Dedifferentiated amniotic fluid mesenchymal stem cell (primary cell): ENCODE results near the gene COL4A4.
"Not testable (repeated sequence)": the region's sequence is repeated elsewhere in the genome, so short reads cannot be mapped to it uniquely, and the experiment has no call there.

Experiments used
- DNase-seq: peaks from one replicate; pipeline ENCODE4 v3.0.0-alpha.2; 2016; ENCODE audit errors: extremely low spot score

COL4A4 gene

DNA sequence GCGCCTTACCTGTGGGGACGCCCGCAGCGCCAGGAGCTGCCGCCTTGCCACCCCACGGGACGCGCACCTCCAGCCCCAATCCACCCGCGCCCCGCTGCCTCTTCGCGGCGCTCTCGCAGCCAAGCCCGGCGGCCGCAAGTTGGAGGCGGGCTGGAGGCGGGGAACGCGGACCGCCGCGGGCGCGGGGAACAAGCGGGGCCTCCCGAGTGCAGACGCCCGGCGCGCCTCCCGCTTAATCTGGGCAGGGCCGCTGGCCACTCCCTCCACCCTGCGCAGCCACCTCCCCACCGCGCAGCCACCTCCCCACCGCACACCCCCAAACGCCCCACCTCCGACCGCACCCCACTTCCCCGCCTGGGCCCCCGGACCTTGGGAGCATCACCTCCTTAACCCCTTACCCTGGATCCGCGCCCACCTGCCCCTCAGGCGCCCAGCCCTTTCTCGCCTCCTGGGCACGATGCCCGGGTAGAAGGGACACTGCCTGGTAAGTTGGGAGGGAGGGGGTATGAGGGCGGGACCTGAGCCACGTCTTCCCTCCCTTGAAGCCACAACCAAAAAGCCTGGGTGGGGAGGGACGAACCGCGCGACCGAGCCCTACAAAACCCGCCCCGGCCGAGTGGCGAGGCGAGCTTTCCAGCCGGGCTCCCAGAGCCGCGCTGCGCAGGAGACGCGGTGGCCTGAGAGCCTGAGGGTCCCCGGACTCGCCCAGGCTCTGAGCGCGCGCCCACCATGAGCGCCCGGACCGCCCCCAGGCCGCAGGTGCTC lies at the start of gene COL4A4, which contains the start of gene COL4A3:
Gene COL4A4, minus strand, starts transcription at position 208 of the 765 bp plus-strand sequence. CDS start 16,722 bp downstream, outside the sequence.
Gene COL4A3, plus strand, starts transcription at position 627 of the 765 bp plus-strand sequence. Its CDS starts 103 bp downstream, at position 730.
- no peak for DNase-seq

- no peak for DNase-seq
Observed at GRCh38 chr2:227207573-227207972, 43.6 kb upstream of the COL4A4 start.

- no peak for DNase-seq
Observed at GRCh38 chr2:227206406-227206805, 42.4 kb upstream of the COL4A4 start.

- no peak for DNase-seq
Observed at GRCh38 chr2:227205701-227206100, 41.7 kb upstream of the COL4A4 start.

- no peak for DNase-seq
Observed at GRCh38 chr2:227204452-227204851, 40.4 kb upstream of the COL4A4 start.

- no peak for DNase-seq
Observed at GRCh38 chr2:227201771-227202170, 37.8 kb upstream of the COL4A4 start.

GRCh38 chr2:227198866-227199265 lies 34.9 kb upstream of the COL4A4 start:
- no peak for DNase-seq

DNA sequence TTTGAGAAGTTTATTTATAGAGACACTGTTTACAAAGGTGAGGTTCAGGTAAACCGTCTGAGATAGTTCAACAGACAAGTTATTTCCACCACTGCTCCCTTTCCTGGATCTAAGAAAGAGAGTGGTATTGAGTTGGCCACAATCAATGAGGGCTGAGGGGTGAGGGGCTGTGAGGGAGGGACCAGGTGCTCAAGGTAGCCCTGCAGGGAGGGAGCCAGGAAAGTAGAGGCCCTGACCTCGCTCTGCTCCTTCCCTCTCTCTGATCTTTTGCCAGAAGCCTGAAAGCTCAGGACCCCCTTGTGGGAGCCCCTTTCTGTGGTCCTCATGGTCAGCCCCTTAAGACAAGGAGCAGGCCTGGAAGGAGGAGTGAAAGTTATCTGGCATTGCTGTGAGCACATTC lies 30.2 kb upstream of the COL4A4 start:
- DNase-seq = no peak

- DNase-seq = no peak
Observed at GRCh38 chr2:227192491-227192890, 28.5 kb upstream of the COL4A4 start.

DNA sequence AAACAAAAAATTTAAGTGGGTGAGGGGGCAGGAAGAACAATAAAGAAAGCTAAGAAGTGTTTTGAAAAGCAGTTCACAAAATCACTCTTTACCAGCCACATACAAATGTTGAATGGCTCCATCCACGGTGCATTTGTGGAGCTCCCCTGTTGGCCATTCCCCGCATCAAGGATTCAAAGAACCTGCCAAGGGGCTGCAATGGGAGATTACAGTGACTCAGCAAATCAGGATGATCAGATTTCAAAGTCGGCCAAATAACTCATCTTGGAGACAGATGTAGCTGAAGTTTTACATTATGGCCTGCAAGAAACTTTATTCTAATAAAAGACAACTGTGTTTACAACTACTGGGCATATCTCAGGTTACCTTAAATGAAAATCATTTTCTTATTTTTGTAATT lies 27.4 kb upstream of the COL4A4 start:
- DNase-seq = no peak

- DNase-seq = no peak
Observed at GRCh38 chr2:227188292-227188691, 24.3 kb upstream of the COL4A4 start.

DNA sequence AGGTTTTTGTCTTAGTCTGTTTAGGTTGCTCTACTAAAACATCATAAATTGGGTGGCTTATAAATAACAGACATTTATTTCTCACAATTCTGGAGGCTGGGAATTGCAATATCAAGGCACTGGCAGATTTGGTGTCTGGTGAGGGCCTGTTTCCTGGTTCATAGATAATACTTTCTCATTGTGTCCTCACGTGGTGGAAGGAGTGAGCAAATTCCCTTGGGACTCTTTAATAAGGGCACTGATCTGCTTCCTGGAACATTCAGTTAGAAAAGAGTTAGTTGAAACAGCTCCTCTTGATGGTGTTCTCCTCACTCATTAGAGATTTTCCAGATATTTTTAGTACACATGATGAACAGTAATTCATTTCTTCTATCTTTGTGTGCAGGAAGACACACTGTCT lies 22.7 kb upstream of the COL4A4 start:
- no peak for DNase-seq

DNA sequence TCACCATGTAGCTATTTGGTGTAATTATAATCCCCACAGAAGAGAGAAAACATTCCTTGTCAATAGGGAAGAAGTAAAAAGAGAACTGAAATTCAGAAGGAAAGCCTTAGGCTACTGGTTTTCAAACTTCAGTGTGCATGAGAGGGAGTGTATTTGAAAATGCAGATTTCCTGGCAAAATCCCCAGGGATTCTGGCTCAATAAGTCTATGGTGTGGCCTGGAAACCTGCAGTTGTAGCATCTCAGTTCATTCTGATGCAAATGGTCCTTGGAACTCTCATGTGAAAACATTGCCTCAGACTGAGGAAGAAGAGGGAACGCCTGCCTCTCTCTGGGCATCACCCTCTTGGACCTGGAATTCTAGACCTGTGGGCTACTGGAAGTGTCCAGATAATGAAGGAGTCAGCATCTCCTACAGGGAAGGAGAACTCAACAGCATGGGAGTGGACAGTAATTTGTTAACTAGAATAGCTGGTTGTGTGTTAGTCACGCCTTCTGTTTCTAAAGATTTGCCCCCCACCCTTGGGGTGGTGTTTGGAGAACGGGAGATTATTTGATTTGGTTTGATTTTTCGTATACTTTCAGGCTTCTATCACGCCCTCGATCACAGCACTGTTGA lies 21.7 kb upstream of the COL4A4 start:
- DNase-seq = no peak

DNA sequence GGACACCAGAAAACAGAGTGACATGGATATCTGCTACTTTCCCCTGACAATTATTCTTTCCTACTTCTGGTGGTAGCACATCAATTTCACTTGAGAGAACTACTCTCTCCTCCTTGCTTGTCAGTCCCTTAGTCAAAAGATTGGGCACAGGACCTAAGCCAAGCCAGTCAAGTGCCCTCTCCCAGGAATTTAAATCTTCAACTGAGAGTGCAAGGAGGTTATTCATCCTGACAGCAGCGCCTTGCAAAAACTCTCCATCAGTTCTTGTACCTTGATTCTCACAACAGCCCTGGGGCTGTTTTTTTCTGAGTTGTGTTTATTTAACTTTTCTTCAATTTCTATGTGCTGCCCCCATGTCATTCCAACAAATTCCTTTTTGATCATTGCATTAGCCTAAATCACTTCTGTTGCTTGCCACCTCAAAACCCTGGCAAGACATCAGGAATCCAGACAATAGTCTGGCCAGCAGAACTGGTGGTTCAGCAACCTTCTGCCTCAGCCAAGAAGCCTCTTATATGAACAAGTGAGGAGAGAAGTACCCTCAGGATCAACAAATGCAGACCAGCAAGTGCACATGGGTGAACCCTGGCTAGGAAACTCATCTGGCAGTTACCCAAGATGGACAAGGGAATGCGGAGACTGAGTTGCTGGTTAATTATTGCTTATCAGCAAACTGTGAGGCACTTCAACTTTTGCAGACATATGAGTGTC lies 19.8 kb upstream of the COL4A4 start:
- no peak for DNase-seq

GRCh38 chr2:227182765-227183164 lies 18.8 kb upstream of the COL4A4 start:
- no peak for DNase-seq

DNA sequence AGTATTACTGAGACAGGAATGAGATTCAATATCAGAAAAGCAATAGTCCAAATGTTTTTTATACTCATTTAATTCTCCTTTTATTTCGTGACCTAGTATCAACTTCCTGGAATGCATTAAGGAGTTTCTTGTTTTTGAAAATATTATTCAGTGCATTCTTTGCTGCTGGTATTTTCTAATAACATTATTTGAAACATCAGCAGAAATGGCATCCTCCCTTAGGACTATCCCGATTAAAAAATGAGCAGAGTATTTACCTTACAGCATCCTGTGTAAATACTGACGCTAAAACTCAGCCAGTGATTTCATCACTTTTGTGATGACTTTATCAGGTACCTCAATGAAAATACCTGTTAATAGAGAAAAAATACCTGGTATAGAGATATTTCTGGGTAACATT lies 16.8 kb upstream of the COL4A4 start:
- no peak for DNase-seq

DNA sequence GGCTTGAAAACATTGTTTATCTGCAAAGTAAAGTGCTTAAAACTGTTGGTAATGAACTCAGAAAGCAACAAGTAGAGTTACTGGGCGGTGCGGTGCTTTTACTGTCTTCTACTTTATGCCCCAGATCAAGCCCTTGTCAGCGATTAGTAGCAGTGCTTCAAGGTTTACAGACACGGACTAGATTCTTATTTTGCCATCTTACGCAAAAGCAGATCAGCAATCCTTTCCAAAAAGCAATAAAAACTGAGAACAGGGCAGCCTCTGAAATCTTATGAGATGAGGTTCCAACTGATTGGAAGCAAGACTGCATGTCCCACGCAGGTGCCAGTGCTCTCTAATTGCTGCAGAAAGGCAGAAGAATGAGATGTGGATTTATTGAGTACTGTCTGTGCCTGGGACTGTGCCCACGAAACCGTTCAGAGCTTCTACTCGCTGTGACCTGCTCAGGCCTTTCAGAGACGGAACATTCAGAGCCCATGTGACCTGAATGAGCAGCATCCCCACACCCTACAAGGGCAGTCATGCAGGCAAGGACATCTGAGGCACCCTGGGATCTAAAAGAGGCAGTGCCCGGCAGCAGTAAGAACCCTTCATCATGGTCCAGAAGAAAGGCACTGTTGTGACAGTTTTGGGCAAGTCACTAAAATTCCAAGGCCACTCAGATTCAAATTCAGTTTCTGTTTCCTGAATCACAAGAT lies 16.1 kb upstream of the COL4A4 start:
- DNase-seq = no peak

- DNase-seq = no peak
Observed at GRCh38 chr2:227177592-227178336, 13.8 kb upstream of the COL4A4 start.

- not testable (repeated sequence) for DNase-seq
Observed at GRCh38 chr2:227171779-227172178, 7.8 kb upstream of the COL4A4 start.

GRCh38 chr2:227164763-227165291 lies 822 bp upstream of the COL4A4 start:
- DNase-seq = no peak

DNA sequence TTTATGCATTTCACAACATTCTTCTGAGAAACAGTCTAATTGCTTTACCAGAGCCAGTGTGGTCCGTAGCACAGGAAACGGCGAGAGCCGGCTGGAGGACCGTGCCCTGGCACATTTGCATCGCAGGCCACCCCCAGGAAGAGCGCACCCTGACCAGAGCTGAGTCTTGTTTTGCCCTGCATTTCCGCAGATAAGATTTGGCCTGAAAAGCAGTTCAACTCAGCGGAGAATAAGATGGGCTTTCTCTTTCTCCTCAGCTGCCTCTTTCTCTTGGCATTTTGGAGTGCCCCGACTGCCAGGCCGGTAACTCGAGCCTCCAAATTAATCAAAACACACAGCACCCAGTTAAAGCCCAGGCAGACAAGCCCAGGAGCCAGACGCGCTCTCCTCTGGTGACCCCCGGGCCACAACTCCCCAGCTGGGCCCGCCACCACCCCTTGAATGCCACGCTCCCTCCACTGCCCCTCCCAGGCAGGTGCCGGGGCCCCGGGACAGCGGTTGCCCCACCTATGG lies 464 bp downstream of the COL4A4 start:
- DNase-seq = no peak
